Measurements from ENCODE around the gene RDX.
"Not testable (repeated sequence)": the region's sequence is repeated elsewhere in the genome, so short reads cannot be mapped to it uniquely, and the experiment has no call there.

The RDX gene

GRCh38 chr11:110217223-110217877 is 79.1 kb downstream of the RDX start:
- no peak for TF ChIP-seq CTCF (IDR thresholded peaks at IDR 0.05; ENCODE audit: low read depth, low read length)
- Histone ChIP-seq H3K36me3 (no peaks in the 10 kb centered on the region), H3K9me3 (ENCODE audit: severe bottlenecking) (no peaks in the 10 kb centered on the region), H3K4me3 (ENCODE audit: low read depth, low read length) (no peak overlapping the region), H3K27me3 (ENCODE audit: insufficient read depth, low read depth, severe bottlenecking) (no peaks in the 10 kb centered on the region), H3K27ac (no peak overlapping the region)
- no peak for DNase-seq

- not testable (repeated sequence) for H3K4me3 ChIP-seq (ENCODE audit: low read depth, low read length); H3K36me3 ChIP-seq; H3K27me3 ChIP-seq (ENCODE audit: insufficient read depth, low read depth, severe bottlenecking); DNase-seq; H3K27ac ChIP-seq; H3K9me3 ChIP-seq (ENCODE audit: severe bottlenecking)
These were observed 87.1 kb downstream of the RDX start for GRCh38 chr11:110209313-110209694.

GRCh38 chr11:110208678-110209312 is 87.6 kb downstream of the RDX start:
- DNase-seq; H3K27me3 ChIP-seq (ENCODE audit: insufficient read depth, low read depth, severe bottlenecking); H3K27ac ChIP-seq; H3K9me3 ChIP-seq (ENCODE audit: severe bottlenecking); H3K36me3 ChIP-seq; H3K4me3 ChIP-seq (ENCODE audit: low read depth, low read length): not testable (repeated sequence)

- Histone ChIP-seq H3K4me3 (ENCODE audit: low read depth, low read length) (no peak overlapping the region), H3K36me3 (no peaks in the 10 kb centered on the region), H3K27me3 (ENCODE audit: insufficient read depth, low read depth, severe bottlenecking) (no peaks in the 10 kb centered on the region), H3K27ac (no peak overlapping the region), H3K9me3 (ENCODE audit: severe bottlenecking) (no peaks in the 10 kb centered on the region)
- TF ChIP-seq CTCF (IDR thresholded peaks at IDR 0.05; ENCODE audit: low read depth, low read length), result no peak
- DNase-seq, result no peak
These were observed 89.3 kb downstream of the RDX start for GRCh38 chr11:110207123-110207522.

GRCh38 chr11:110200836-110201235 is 95.6 kb downstream of the RDX start:
- no peaks in the 10 kb centered on the region for H3K27me3 ChIP-seq (ENCODE audit: insufficient read depth, low read depth, severe bottlenecking)
- H3K36me3 ChIP-seq, result no peaks in the 10 kb centered on the region
- no peak overlapping the region for H3K4me3 ChIP-seq (ENCODE audit: low read depth, low read length)
- TF ChIP-seq CTCF (IDR thresholded peaks at IDR 0.05; ENCODE audit: low read depth, low read length), result no peak
- H3K27ac ChIP-seq, result no peak overlapping the region
- H3K9me3 ChIP-seq (ENCODE audit: severe bottlenecking), result no peaks in the 10 kb centered on the region
- no peak for DNase-seq

- H3K4me3 ChIP-seq (ENCODE audit: low read depth, low read length), result no peak overlapping the region
- H3K27ac ChIP-seq, result no peak overlapping the region
- H3K36me3 ChIP-seq, result no peaks in the 10 kb centered on the region
- H3K27me3 ChIP-seq (ENCODE audit: insufficient read depth, low read depth, severe bottlenecking), result no peaks in the 10 kb centered on the region
- no peak for DNase-seq
- no peaks in the 10 kb centered on the region for H3K9me3 ChIP-seq (ENCODE audit: severe bottlenecking)
- no peak for TF ChIP-seq CTCF (IDR thresholded peaks at IDR 0.05; ENCODE audit: low read depth, low read length)
These were observed 96.2 kb downstream of the RDX start for GRCh38 chr11:110200241-110200640.
